ENCODE data around the gene TMEM163. TPM values are rescaled to one million over a fixed set of nuclear protein-coding genes. Genes with fewer than 3 reads are reported as not detected.

Gene TMEM163
- total and polyA plus RNA-seq, 2 donors (not counting 3 experiments of a cell fraction or from before 2014, with no cell fraction given), result 1.0 to 2.8 TPM

GRCh38 chr2:134568413-134568812 is 150.4 kb downstream of the TMEM163 start:
- H4K20me1 ChIP-seq (replicated peaks; ENCODE audit: control insufficient read depth, extremely low read depth, insufficient read depth, low read length), result no peaks in the 10 kb centered on the region
- no peak overlapping the region for H3K9ac ChIP-seq (replicated peaks; ENCODE audit: extremely low read depth, insufficient read depth, low read length)
- DNase-seq (ENCODE audit: low read depth, low spot score) (no peak), FAIRE-seq (no peak)
- no peaks in the 10 kb centered on the region for H3K9me1 ChIP-seq (replicated peaks; ENCODE audit: control insufficient read depth, extremely low read depth, insufficient read depth, low read length)
- ChIA-PET POLR2A (no interaction called here), CTCF (no interaction called here)
- dilution Hi-C loops (cut with MboI; ENCODE audit: extremely low pct_ligation_motif_present, low sequenced_read_pairs) (no loop called here), intact Hi-C loops (cut with micrococcal nuclease) (no loop called here)
- no peaks in the 10 kb centered on the region for H3K79me2 ChIP-seq (ENCODE audit: control insufficient read depth, insufficient read depth, low read length)
- no peaks in the 10 kb centered on the region for H3K36me3 ChIP-seq (ENCODE audit: control insufficient read depth in 2 of 2, extremely low read depth in 1 of 2, insufficient read depth in 2 of 2, low read length in 2 of 2)
- no TSS peak for BruUV-seq (replicated peaks)
- no peaks in the 10 kb centered on the region for H3K4me1 ChIP-seq (ENCODE audit: control insufficient read depth, extremely low read depth, insufficient read depth, low read length)
- H3K4me3 ChIP-seq (replicated peaks in 1 of 3; ENCODE audit: insufficient read depth in 1 of 3, low read depth in 1 of 3, low read length in 3 of 3), result no peak overlapping the region
- no peak for TF ChIP-seq MYC (IDR thresholded peaks at IDR 0.05; ENCODE audit: low read depth, low read length)
- no peak for TF ChIP-seq MAX (IDR thresholded peaks at IDR 0.05; ENCODE audit: insufficient read depth, insufficient read length)
- no peak for TF ChIP-seq EZH2 (IDR thresholded peaks at IDR 0.05; ENCODE audit: borderline replicate concordance, low read depth, low read length, severe bottlenecking)
- TF ChIP-seq JUN (IDR thresholded peaks at IDR 0.05; ENCODE audit: borderline replicate concordance, insufficient read depth, insufficient read length, low read depth), result no peak
- no peak for TF ChIP-seq POLR2AphosphoS5 (IDR thresholded peaks at IDR 0.05; ENCODE audit: insufficient read depth, low read depth, low read length)
- no peak for TF ChIP-seq GATA2 (IDR thresholded peaks at IDR 0.05; ENCODE audit: insufficient read depth, insufficient read length, low read depth, low read length)
- TF ChIP-seq, protein P1, sequence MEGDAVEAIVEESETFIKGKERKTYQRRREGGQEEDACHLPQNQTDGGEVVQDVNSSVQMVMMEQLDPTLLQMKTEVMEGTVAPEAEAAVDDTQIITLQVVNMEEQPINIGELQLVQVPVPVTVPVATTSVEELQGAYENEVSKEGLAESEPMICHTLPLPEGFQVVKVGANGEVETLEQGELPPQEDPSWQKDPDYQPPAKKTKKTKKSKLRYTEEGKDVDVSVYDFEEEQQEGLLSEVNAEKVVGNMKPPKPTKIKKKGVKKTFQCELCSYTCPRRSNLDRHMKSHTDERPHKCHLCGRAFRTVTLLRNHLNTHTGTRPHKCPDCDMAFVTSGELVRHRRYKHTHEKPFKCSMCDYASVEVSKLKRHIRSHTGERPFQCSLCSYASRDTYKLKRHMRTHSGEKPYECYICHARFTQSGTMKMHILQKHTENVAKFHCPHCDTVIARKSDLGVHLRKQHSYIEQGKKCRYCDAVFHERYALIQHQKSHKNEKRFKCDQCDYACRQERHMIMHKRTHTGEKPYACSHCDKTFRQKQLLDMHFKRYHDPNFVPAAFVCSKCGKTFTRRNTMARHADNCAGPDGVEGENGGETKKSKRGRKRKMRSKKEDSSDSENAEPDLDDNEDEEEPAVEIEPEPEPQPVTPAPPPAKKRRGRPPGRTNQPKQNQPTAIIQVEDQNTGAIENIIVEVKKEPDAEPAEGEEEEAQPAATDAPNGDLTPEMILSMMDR (IDR thresholded peaks at IDR 0.05; ENCODE audit: extremely low read depth in 1 of 2, insufficient read depth in 1 of 2, low read depth in 1 of 2, low read length in 2 of 2), result no peak
- TF ChIP-seq FOS (IDR thresholded peaks at IDR 0.05; ENCODE audit: borderline replicate concordance, insufficient read depth, low read length), result no peak
- TF ChIP-seq POLR2A (IDR thresholded peaks at IDR 0.05; ENCODE audit: low read depth, low read length), result no peak
- no peak overlapping the region for H2AFZ ChIP-seq (ENCODE audit: low read depth, low read length)
- no peaks in the 10 kb centered on the region for H3K27me3 ChIP-seq (ENCODE audit: control insufficient read depth in 2 of 2, insufficient read depth in 2 of 2, low read length in 2 of 2)
- H3K9me3 ChIP-seq (replicated peaks; ENCODE audit: control insufficient read depth, insufficient read depth, low read length), result no peaks in the 10 kb centered on the region
- no peak overlapping the region for H3K4me2 ChIP-seq (ENCODE audit: insufficient read depth, low read length)
- no peak overlapping the region for H3K27ac ChIP-seq (ENCODE audit: insufficient read depth, low read depth, low read length)
